GM19455 (cell line): ENCODE data around the gene BTBD9.
"Not testable (repeated sequence)": the region's sequence is repeated elsewhere in the genome, so short reads cannot be mapped to it uniquely, and the experiment has no call there.

ENCODE experiments used
- ATAC-seq: cut with Tn5 transposase; IDR thresholded peaks from one replicate; pipeline ENCODE4 v1.9.1; 2021; ENCODE audit not compliant: unreplicated experiment

The BTBD9 gene

GRCh38 chr6:38443352-38444144 lies 196.2 kb downstream of the BTBD9 start:
- no peak for ATAC-seq

DNA sequence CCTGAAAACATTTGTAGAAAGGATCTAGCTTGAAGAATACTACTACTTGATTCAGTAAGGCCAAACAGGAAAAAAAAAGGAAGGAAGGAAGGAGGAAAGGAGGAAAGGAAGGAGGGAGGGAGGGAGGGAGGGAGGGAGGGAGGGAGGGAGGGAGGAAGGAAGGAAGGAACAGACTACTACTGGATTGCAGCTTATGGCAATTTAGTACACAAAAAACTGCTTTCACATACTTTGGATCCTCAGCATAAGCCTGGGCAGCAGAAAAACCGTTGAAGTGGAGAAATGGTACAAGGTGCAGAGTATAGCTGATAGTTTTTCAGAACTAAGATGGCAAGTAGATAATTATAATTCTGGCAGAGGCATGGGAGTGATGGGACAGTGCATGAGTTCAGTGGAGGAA lies 201.6 kb downstream of the BTBD9 start:
- ATAC-seq = no peak

DNA sequence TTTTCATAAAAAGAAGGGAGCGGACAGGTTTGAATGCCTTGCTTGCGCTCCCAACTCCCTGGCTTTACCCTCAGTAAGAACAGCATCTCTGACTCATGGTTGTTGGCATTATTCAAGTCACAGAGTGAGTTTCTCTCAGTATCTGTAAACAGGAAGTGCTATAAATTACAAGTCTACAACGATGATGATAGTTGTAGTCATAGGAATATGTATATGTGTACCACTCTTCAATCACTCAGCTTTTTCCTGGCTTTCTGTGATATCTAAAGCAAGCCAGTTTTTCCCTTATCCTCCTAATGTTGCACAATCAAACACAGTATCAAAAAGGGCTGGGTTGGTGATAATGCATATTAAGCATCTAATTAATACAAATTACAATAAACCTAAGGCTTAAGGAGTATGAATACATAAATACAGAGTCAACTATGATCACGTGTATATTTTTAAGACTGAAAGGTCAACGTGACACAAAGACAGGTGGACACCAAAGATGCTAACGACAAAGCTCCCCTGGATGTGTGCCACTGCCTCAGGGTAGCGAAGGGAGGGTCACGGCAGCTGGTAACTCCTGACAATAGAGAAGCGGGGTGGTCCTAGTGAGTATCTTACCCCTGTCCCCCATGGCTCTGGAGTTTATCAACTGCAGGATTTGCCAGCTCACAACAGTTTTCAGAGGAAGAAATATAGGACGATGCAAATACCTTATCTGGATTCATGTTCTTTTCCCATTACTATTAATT lies 202.8 kb downstream of the BTBD9 start:
- ATAC-seq = no peak

DNA sequence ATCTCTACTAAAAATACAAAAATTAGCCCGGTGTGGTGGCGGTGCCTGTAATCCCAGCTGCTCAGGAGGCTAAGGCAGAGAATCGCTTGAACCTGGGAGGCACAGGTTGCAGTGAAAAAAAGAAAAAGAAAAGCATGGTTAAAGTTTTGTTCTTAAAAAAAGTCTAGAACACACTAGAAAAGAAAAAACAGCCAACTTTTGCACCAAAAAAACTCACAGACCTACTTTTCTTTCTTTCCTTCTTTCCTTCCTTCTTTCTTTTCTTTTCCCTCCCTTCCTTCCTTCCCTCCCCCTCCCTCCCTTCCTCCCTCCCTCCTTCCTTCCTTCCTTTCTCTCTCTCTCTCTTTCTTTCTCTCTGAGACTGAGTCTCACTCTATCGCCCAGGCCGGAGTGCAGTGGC lies 204.4 kb downstream of the BTBD9 start:
- no peak for ATAC-seq

DNA sequence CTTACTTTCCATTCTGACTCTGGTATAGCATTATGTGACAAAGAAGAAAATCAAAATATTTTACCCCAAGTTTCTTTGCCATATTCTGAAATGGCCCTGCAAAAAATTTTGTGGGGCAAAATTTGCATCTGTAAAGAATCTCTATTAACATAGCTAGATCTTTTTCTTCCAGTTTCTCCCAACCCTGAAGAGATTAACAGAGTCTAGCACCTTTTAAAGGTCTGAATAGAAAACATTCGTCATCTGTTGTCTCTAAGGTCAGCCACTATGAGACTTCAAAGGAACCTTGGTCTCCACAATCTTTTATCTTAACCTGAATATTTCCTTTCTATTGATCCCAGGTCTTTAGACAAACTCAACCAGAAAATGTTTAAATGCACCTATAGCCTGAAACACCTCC lies 205.7 kb downstream of the BTBD9 start:
- ATAC-seq = no peak

DNA sequence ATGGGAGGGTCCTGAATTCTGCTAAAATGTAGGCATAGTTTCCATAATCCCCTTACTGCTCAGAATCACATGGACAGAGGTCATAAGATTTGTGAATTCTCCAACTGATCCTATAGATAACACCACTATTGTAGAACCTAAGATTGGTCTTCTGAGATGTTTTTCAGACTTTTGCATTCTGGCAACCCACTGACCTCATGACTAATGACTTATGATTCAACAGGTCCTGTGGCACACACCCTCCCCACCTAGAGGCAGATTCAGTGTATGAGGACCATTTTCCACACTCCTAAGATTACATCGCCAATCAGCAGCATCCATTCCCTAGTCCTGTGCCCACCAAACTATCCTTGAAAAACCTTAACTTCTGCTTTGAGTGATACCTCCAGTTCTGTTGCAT lies 207.2 kb downstream of the BTBD9 start:
- ATAC-seq = no peak

GRCh38 chr6:38432079-38432478 lies 207.7 kb downstream of the BTBD9 start:
- no peak for ATAC-seq

- no peak for ATAC-seq
These were observed 210.2 kb downstream of the BTBD9 start for GRCh38 chr6:38429546-38429945.

- no peak for ATAC-seq
These were observed 212.1 kb downstream of the BTBD9 start for GRCh38 chr6:38427492-38428210.

- not testable (repeated sequence) for ATAC-seq
These were observed 213.8 kb downstream of the BTBD9 start for GRCh38 chr6:38425788-38426488.

GRCh38 chr6:38423746-38424145 lies 216.0 kb downstream of the BTBD9 start:
- no peak for ATAC-seq

DNA sequence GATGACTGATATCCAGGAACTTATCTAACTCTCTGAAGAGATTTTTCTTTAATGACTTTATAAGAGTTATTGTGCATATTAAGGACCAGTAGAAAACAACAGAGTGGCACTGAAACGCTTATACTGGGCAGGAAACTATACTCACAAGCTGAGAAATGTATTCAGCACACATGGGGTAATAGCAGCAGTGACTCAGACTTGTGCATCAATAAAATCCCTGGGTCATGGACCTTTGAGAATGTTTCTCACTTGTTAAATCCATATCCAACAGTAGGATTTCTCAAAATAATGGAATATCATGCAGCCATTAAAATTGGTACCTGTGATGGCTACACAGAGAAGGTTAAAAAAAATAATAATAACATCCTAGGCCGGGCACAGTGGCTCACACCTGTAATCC lies 219.5 kb downstream of the BTBD9 start:
- ATAC-seq = no peak

DNA sequence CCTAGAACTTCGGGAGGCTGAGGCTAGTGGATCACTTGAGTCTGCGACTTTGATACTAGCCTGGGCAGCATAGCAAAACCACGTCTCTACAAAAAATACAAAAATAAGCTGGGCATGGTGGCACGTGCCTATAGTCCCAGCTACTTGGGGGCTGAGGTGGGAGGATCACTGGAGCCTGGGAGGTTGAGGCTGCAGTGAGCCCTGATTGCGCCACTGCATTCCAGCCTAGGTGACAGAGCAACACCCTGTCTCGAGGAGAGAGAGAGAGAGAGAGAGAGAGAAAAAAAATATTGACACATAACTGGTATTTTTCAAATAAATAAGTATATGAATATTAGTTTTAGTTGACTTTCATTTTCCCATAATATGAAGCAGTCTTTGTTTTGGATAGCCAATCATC lies 222.2 kb downstream of the BTBD9 start:
- ATAC-seq = no peak

- no peak for ATAC-seq
These were observed 224.3 kb downstream of the BTBD9 start for GRCh38 chr6:38415231-38416005.

DNA sequence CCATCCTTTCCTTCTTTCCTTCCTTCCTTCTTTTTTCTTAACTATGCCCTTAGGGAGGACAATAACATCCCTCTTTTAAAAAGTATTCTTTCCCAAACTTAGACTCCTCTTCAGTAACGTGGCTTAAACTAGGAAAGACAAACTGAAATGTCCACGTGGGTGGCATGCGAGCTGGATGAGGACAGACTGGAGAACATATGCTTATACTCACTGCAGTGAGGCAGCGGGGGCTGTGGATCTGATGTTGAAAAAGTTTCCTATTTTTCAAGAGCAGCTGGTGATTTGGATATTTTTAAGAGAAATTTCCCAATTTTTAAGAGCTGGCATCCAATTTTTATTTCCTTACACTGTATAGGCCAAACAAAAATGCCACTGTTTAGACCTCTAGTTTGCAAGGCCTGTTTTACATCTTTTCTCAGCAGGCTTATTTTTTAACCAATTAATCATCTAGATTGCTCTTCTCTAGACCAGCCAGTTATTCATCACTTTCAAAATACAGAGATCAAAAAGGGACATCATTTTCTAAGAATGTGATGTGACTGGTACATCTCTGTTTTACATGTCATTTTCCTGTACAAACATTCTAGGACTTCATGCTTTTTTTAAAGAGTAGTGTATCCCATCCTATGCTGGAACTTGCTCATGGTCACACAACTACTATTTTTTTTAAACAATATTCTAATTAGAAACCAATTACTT lies 226.5 kb downstream of the BTBD9 start:
- ATAC-seq = no peak

DNA sequence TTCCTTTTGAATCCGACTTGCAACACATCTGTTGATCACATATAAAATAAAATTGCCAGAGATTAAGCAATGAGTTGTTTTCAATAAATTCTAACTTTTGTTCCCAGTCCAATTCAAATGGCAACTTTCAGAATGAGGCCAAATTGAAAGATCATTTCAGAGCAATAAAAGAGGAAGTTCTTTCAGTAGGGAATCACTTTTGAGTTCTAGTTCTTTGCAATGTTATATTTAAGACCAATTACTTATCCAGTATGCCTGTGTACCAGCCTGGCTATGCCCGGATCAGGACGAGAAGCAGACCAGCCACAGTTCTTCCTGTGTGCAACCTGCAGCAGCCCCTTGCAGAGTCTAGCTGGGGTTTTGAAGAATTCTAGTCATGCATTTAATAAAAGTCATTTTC lies 232.5 kb downstream of the BTBD9 start:
- no peak for ATAC-seq

- no peak for ATAC-seq
These were observed 233.6 kb downstream of the BTBD9 start for GRCh38 chr6:38406096-38406495.

DNA sequence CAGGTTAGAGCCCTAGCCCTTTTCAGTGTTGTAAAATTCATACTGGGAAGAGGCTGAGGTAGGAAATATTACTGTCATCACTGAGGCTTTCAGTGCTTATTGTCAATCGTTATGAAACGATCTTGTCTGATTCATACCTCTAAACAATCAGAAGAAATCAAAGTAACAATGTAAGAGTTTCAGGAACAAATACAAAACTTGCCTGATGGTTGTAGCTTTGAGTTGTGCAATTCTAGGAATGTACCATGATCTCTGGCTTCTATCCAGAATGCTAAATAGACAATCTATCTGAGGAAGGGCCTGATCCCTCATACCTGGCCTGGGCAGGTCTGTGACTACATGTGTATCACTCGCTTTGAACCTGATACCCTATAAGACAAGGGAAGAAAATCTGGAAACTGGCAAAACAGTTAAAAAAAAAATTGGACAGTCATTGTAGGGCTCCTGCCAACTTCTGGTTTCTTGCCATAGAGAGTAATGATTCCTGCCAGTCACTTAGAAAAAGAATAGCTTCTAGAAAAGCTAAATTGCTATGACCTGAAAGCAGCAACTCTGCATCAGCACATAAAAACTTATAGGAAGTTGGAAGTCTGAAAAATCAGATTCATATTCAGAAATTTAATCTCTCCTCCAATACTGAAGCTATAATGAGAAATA lies 234.7 kb downstream of the BTBD9 start:
- ATAC-seq = no peak

- ATAC-seq = no peak
These were observed 235.4 kb downstream of the BTBD9 start for GRCh38 chr6:38404355-38404754.
